ENCODE measurements around the gene TMEM252. TPM values are rescaled to one million over a fixed set of nuclear protein-coding genes. Genes with fewer than 3 reads are reported as not detected.

Gene TMEM252
- total RNA-seq, 4 donors from 2014 or later: not detected

DNA sequence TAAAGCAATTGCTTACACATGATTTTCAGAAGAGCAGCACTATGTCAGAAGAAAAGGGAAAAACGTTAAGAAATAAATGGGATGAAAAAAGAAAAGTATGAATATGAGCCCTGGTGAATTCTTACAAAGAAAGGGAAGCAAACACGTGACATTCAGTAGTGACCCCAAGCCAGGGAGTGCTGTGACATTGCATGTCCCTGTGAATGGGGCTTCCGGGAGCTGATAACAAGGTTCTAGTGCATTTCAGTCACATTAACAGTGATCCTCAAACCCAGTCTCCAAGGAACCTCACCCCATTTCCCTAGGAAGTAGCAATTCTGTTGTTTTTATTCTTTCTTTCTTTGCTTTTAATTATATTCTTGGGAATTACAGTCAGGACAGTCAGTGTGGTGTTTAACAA lies 27.3 kb downstream of the TMEM252 start:
- no peaks in the 10 kb centered on the region for H3K9me3 ChIP-seq
- no peak overlapping the region for H3K4me3 ChIP-seq
- no peak for DNase-seq (ENCODE audit: low spot score in 2 of 2)
- WGBS: 74% methylated on average over 3 of the region's 3 CpGs
- no peaks in the 10 kb centered on the region for H3K4me1 ChIP-seq
- no peaks in the 10 kb centered on the region for H3K27me3 ChIP-seq
- TF ChIP-seq EP300 (IDR thresholded peaks at IDR 0.05) (no peak), CTCF (IDR thresholded peaks at IDR 0.05) (no peak)
- H3K36me3 ChIP-seq: no peaks in the 10 kb centered on the region
- H3K27ac ChIP-seq: no peak overlapping the region

- no peaks in the 10 kb centered on the region for H3K27me3 ChIP-seq
- H3K4me1 ChIP-seq: no peaks in the 10 kb centered on the region
- H3K9me3 ChIP-seq: no peaks in the 10 kb centered on the region
- H3K36me3 ChIP-seq: no peaks in the 10 kb centered on the region
- no peak overlapping the region for H3K4me3 ChIP-seq
- no peak for TF ChIP-seq POLR2AphosphoS5 (IDR thresholded peaks at IDR 0.05)
- no peak for TF ChIP-seq CTCF (IDR thresholded peaks at IDR 0.05)
- TF ChIP-seq EP300 (IDR thresholded peaks at IDR 0.05): no peak
- TF ChIP-seq POLR2A (IDR thresholded peaks at IDR 0.05): no peak
- DNase-seq (ENCODE audit: low spot score in 2 of 2): no peak
- H3K27ac ChIP-seq: no peak overlapping the region
These were observed 31.0 kb downstream of the TMEM252 start for GRCh38 chr9:68509689-68510088.

DNA sequence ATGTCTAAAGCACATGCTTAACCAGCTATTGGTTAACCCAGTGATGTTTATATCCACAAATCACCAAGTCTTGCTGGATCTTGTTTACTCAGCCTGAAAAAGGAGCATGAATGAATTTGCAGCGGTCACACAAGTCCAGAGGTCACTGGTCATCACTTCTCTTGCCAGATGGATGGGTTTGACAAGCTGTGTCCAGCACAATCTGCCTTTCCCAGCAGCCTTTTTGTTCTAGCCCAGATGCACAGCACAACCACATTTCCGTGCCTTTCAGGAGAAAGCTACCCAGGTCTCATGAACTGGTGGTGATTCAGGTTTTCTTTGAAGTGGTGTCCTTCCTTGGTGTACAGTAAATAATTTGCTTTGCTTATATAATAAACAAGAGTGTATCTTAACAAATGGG lies 32.1 kb downstream of the TMEM252 start:
- Histone ChIP-seq H3K4me1 (no peaks in the 10 kb centered on the region), H3K27ac (no peak overlapping the region), H3K27me3 (no peaks in the 10 kb centered on the region), H3K9me3 (no peaks in the 10 kb centered on the region), H3K4me3 (no peak overlapping the region), H3K36me3 (no peaks in the 10 kb centered on the region)
- TF ChIP-seq CTCF (IDR thresholded peaks at IDR 0.05) (no peak), POLR2A (IDR thresholded peaks at IDR 0.05) (no peak), POLR2AphosphoS5 (IDR thresholded peaks at IDR 0.05) (no peak), EP300 (IDR thresholded peaks at IDR 0.05) (no peak)
- no peak for DNase-seq (ENCODE audit: low spot score in 2 of 2)
- WGBS: 84% methylated on average over 2 of the region's 2 CpGs

DNA sequence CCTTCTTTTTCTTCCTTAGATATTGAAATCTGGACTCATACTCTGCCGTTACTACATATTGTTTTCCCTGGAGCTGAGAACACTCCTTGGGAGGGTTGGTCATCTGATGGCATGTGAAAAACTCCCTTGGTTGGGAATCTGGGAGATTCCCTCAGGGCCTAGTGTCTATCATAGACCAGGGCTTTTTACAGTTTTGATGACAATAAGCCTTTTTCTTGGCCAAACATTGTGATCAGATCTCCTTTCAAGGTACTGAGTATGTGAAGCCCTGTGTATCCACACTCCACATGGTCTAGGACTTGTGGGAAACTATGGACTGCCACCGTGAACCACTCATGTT lies 32.9 kb downstream of the TMEM252 start:
- Histone ChIP-seq H3K27ac (no peak overlapping the region), H3K9me3 (no peaks in the 10 kb centered on the region), H3K4me3 (no peak overlapping the region), H3K36me3 (no peaks in the 10 kb centered on the region), H3K27me3 (no peaks in the 10 kb centered on the region), H3K4me1 (no peaks in the 10 kb centered on the region)
- DNase-seq (ENCODE audit: low spot score in 2 of 2): no peak
- WGBS: 78% methylated on average over 2 of the region's 2 CpGs
- TF ChIP-seq CTCF (IDR thresholded peaks at IDR 0.05): no peak
- no peak for TF ChIP-seq POLR2A (IDR thresholded peaks at IDR 0.05)
- TF ChIP-seq EP300 (IDR thresholded peaks at IDR 0.05): no peak
- TF ChIP-seq POLR2AphosphoS5 (IDR thresholded peaks at IDR 0.05): no peak

DNA sequence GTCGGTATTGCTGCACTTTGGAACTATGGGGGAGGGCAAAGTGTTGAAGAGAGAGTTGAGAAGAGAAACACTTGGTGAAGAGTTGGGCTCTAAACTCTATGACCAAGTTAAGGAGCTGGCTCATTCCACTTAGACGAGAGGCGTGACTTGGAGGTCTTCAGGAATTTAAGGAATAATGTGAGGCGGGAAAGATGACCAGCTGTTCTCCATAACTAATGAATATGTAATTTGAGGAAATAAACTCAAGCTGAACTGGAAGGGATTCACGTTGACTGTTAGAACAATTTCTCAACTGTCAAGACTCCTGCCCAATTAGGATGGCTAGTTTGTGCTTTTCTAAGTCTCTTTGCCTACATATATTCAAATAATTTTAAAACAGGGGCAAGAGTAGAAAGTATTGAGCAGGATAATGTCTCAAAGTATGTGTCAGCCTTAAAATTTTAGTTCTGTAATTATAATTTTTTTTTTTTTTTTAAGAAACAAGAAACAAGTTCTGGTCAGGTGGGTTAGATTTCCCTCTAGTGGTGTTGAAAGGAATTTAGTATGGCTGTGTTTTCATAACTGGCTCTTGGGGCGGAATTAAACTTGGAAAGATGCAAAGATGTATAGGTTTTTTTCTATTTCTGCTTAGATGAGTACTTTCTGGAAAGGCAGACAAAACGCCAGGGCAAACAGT lies 33.4 kb downstream of the TMEM252 start:
- no peak overlapping the region for H3K4me3 ChIP-seq
- DNase-seq (ENCODE audit: low spot score in 2 of 2): no peak
- no peak overlapping the region for H3K27ac ChIP-seq
- H3K27me3 ChIP-seq: no peaks in the 10 kb centered on the region
- no peaks in the 10 kb centered on the region for H3K9me3 ChIP-seq
- no peaks in the 10 kb centered on the region for H3K4me1 ChIP-seq
- H3K36me3 ChIP-seq: no peaks in the 10 kb centered on the region
- TF ChIP-seq CTCF (IDR thresholded peaks at IDR 0.05) (peak in 1 of 2 donors; percentile 46), EP300 (IDR thresholded peaks at IDR 0.05) (no peak), POLR2A (IDR thresholded peaks at IDR 0.05) (no peak)
- WGBS: 41% methylated on average over 7 of the region's 7 CpGs

Data from suprapubic skin (tissue), 4 donors.